ENCODE measurements around the gene PRKD2. TPM values are rescaled to one million over a fixed set of nuclear protein-coding genes. Genes with fewer than 3 reads are reported as not detected.

Gene PRKD2
- total RNA-seq, 4 donors from 2014 or later = 57.0 to 88.8 (median 64.0) TPM

GRCh38 chr19:46691104-46691503, 25.8 kb downstream of the PRKD2 start:
- no peak overlapping the region for H3K4me3 ChIP-seq
- TF ChIP-seq POLR2A (IDR thresholded peaks at IDR 0.05) = no peak
- TF ChIP-seq, protein P1, sequence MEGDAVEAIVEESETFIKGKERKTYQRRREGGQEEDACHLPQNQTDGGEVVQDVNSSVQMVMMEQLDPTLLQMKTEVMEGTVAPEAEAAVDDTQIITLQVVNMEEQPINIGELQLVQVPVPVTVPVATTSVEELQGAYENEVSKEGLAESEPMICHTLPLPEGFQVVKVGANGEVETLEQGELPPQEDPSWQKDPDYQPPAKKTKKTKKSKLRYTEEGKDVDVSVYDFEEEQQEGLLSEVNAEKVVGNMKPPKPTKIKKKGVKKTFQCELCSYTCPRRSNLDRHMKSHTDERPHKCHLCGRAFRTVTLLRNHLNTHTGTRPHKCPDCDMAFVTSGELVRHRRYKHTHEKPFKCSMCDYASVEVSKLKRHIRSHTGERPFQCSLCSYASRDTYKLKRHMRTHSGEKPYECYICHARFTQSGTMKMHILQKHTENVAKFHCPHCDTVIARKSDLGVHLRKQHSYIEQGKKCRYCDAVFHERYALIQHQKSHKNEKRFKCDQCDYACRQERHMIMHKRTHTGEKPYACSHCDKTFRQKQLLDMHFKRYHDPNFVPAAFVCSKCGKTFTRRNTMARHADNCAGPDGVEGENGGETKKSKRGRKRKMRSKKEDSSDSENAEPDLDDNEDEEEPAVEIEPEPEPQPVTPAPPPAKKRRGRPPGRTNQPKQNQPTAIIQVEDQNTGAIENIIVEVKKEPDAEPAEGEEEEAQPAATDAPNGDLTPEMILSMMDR (IDR thresholded peaks at IDR 0.05) = no peak
- H3K27me3 ChIP-seq = no peaks in the 10 kb centered on the region
- no peak for DNase-seq
- no peaks in the 10 kb centered on the region for H3K4me1 ChIP-seq
- H3K36me3 ChIP-seq = peaks cover 0 to 100% (median 6%) of the 10 kb centered on the region in 3 donors
- no peaks in the 10 kb centered on the region for H3K9me3 ChIP-seq
- H3K27ac ChIP-seq = no peak overlapping the region

DNA sequence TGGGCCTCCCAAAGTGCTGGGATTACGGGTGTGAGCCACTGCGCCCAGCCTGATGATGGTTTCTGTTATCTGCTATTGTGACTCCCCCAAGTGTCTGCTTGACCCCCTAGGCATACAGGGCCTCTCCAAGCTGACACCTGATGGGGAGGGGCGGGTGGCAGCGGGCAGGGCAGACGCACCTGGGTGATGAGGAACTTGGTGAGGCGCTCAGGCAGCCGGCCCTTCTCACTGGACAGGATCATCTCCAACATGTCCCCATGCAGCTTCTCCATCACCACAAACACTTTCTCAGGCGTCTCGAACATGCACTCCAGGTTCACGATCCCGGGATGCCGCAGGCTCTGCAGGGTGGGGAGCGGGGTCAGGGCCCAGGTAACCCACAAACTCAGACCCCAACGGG, 27.6 kb downstream of the PRKD2 start:
- H3K27me3 ChIP-seq = no peaks in the 10 kb centered on the region
- TF ChIP-seq POLR2A (IDR thresholded peaks at IDR 0.05) = no peak
- TF ChIP-seq, protein P1 (IDR thresholded peaks at IDR 0.05) = no peak
- peaks cover 0 to 99% (median 6%) of the 10 kb centered on the region in 3 donors for H3K36me3 ChIP-seq
- no peak overlapping the region for H3K4me3 ChIP-seq
- DNase-seq = no peak
- H3K27ac ChIP-seq = no peak overlapping the region
- no peaks in the 10 kb centered on the region for H3K9me3 ChIP-seq
- H3K4me1 ChIP-seq = no peaks in the 10 kb centered on the region

DNA sequence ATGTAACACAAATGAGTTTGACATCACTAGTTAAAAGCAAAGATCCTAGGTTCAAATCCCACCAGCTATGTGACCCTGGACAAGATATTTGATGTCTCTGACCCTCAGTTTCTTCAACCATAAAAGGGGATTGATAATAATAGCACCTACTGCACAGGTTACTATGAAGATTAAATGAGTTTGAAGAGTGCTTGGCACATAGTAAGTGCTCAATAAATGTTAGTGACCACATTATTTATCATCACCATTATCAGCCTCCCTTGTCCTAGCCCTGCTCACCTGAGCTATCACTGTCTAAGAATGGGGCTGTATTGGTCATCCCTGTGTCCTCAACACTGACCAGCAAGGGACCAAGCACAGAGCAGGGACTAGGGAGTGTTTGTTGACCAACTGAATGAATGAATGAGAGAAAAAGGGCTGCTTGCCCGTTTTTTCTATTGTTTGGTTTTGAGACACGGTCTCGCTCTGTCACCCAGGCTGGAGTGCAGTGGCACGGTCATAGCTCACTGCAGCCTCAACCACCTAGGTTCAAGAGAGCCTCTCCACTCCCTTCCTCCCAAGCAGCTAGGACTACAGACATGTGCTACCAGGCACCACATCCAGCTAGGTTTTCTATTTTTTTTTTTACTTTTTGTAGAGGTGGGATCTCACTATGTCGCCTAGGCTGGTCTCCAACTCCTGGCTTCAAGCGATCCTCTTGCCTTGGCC, 29.3 kb downstream of the PRKD2 start:
- H3K4me3 ChIP-seq = no peak overlapping the region
- peaks cover 0 to 99% (median 6%) of the 10 kb centered on the region in 3 donors for H3K36me3 ChIP-seq
- H3K27ac ChIP-seq = no peak overlapping the region
- H3K9me3 ChIP-seq = no peaks in the 10 kb centered on the region
- no peak for DNase-seq
- no peaks in the 10 kb centered on the region for H3K27me3 ChIP-seq
- TF ChIP-seq POLR2A (IDR thresholded peaks at IDR 0.05) = no peak
- TF ChIP-seq, protein P1 (IDR thresholded peaks at IDR 0.05) = no peak
- no peaks in the 10 kb centered on the region for H3K4me1 ChIP-seq

DNA sequence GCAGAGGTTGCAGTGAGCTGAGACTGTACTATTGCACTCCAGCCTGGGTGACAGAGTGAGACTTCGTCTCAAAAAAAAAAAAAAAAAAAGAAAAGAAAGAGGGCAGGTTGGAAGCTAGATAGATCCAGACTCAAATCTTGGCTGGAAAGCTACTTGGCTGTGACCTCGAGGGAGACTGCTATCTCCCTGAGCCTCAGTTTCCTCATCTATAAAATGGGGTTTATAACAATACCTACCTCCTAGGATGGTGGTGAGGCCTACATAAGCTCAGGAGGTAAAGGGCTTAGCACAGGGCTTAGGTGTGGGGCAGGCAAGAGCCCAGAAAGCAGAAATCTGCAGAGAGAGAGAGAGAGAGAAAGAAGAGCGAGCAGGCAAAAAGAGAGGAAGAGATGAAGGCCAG, 31.7 kb downstream of the PRKD2 start:
- peaks cover 0 to 99% (median 0%) of the 10 kb centered on the region in 3 donors for H3K36me3 ChIP-seq
- H3K4me3 ChIP-seq = no peak overlapping the region
- no peaks in the 10 kb centered on the region for H3K27me3 ChIP-seq

DNA sequence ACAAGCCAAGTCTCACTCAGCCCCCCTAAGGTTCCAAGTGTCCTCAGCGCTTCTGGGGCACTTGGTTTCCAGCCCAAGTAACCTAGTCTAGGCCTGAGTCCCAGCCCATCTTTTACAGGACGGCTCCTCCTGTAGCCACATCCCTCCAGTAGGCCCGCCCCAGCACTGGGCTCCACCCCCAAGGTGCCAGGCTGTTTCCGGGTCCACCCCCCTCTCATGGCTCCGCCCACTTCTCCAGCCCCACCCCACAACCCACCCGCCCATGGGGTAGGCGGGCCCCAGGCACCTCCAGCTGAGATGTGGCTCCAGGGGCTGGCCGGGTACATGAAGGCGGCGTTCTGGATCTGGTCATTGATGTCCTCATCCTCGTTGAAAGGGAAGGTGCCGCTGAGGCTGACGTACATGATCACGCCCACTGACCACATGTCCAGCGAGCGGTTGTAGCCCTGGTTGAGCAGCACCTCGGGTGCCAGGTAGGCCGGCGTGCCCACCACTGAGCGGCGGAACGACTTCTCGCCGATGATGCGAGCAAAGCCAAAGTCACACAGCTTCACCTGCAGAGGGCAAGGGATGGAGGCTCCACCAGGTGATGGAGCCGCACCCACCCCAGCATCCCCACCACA, 38.7 kb downstream of the PRKD2 start:
- Histone ChIP-seq H3K9me3 (no peaks in the 10 kb centered on the region), H3K27me3 (no peaks in the 10 kb centered on the region), H3K27ac (no peak overlapping the region), H3K36me3 (peaks cover 0 to 86% (median 0%) of the 10 kb centered on the region in 3 donors), H3K4me1 (no peaks in the 10 kb centered on the region), H3K4me3 (no peak overlapping the region)
- TF ChIP-seq, protein P1 (IDR thresholded peaks at IDR 0.05) = no peak
- no peak for TF ChIP-seq POLR2A (IDR thresholded peaks at IDR 0.05)
- DNase-seq = peak in 1 of 3 donors; percentile 35

More for the DNA sequence above, 31.7 kb downstream of the PRKD2 start:
- TF ChIP-seq, protein P1 (IDR thresholded peaks at IDR 0.05) = no peak
- no peak for TF ChIP-seq POLR2A (IDR thresholded peaks at IDR 0.05)
- Histone ChIP-seq H3K9me3 (no peaks in the 10 kb centered on the region), H3K27ac (no peak overlapping the region), H3K4me1 (no peaks in the 10 kb centered on the region)
- no peak for DNase-seq

Data from Peyer's patch (tissue), 4 donors.